B cell (primary cell): ENCODE results near the gene RC3H1. TPM values are rescaled to one million over a fixed set of nuclear protein-coding genes. Genes with fewer than 3 reads are reported as not detected.

Experiments used
- ATAC-seq: fragments of 200-7000 bp; cut with Tn5 transposase; one replicate; pipeline ENCODE4 v1.10.0; 2021; ENCODE audit warnings: low read depth, mild to moderate bottlenecking, moderate number of reproducible peaks, moderate library complexity
- CTCF ChIA-PET: fragments of 350-600 bp; sonication (Branson Sonifier 250); formaldehyde crosslinking; loops from one replicate; lab custom pipeline; 2021; ENCODE audit warnings: antibody characterized with exemption, inconsistent platforms; lab: Charles Lee
- POLR2A ChIA-PET: fragments of 350-600 bp; sonication (Branson Sonifier 250); formaldehyde crosslinking; loops from one replicate; lab custom pipeline; 2021; ENCODE audit warnings: antibody characterized with exemption; lab: Charles Lee
- DNase-seq: peaks from one replicate; pipeline ENCODE4 v3.0.0; 2013
- H2AFZ ChIP-seq: 2 replicates; pipeline ENCODE4 v1.6.1; 2012; ENCODE audit warnings: mild to moderate bottlenecking, low read depth, low read length; ENCODE audit not compliant: insufficient read depth, poor library complexity, severe bottlenecking
- H3K27ac ChIP-seq, 2 donors: 1 replicate in 1 of 2; 2 replicates in 1 of 2; pipeline ENCODE4 v1.5.1; 2012 to 2013; ENCODE audit warnings: low read length in 2 of 2, mild to moderate bottlenecking in 2 of 2, moderate library complexity in 1 of 2
- H3K27me3 ChIP-seq, 4 experiments: fragments of 200-600 bp in 1 of 4; sonication (generic) in 1 of 4; replicated peaks in 1 of 4; 1 replicate in 2 of 4; 2 replicates in 2 of 4; pipeline versions ENCODE4 v1.6.1 to v1.7.0; 2013 to 2016; ENCODE audit warnings: low read length in 3 of 4, mild to moderate bottlenecking in 2 of 4, mixed read lengths in 1 of 4, moderate library complexity in 1 of 4; ENCODE audit not compliant: insufficient read depth in 4 of 4, control insufficient read depth in 3 of 4; ENCODE audit errors: control extremely low read depth in 1 of 4
- H3K36me3 ChIP-seq, 2 experiments: replicated peaks in 1 of 2; 1 replicate in 1 of 2; 2 replicates in 1 of 2; pipeline versions ENCODE4 v1.6.1 to v1.7.1; 2013; ENCODE audit warnings: low read length in 1 of 2; ENCODE audit not compliant: insufficient read depth in 2 of 2, control insufficient read depth in 1 of 2; ENCODE audit errors: control extremely low read depth in 1 of 2, extremely low read depth in 1 of 2
- H3K4me1 ChIP-seq, 2 donors: fragments of 200-600 bp in 1 of 2; sonication (generic) in 1 of 2; 1 replicate in 1 of 2; 2 replicates in 1 of 2; pipeline versions ENCODE4 v1.5.1 to v1.6.1; 2013 to 2017; ENCODE audit warnings: low read length in 2 of 2; ENCODE audit not compliant: control insufficient read depth in 2 of 2, insufficient read depth in 2 of 2
- H3K4me2 ChIP-seq: replicated peaks from 2 replicates; pipeline ENCODE3; 2012; ENCODE audit warnings: mild to moderate bottlenecking, low read depth, low read length; ENCODE audit not compliant: poor library complexity, severe bottlenecking
- H3K4me3 ChIP-seq, 5 experiments: fragments of 200-600 bp in 1 of 5; sonication (generic) in 1 of 5; 1 replicate in 3 of 5; 2 replicates in 2 of 5; pipeline versions ENCODE4 v1.5.1 to v1.7.0; 2011 to 2016; ENCODE audit warnings: low read length in 4 of 5, mild to moderate bottlenecking in 4 of 5, low read depth in 2 of 5, control low read depth in 1 of 5, moderate library complexity in 1 of 5; ENCODE audit not compliant: insufficient read depth in 1 of 5; ENCODE audit errors: control extremely low read depth in 1 of 5, extremely low read depth in 1 of 5
- H3K79me2 ChIP-seq: fragments of 200-600 bp; sonication (generic); one replicate; pipeline ENCODE4 v1.6.0; 2016; ENCODE audit warnings: low read length; ENCODE audit not compliant: control insufficient read depth, insufficient read depth
- H3K9ac ChIP-seq: fragments of 200-600 bp; sonication (generic); 2 replicates; pipeline ENCODE4 v1.6.1; 2017; ENCODE audit warnings: mild to moderate bottlenecking, low read length, moderate library complexity
- H3K9me3 ChIP-seq, 3 donors: one replicate each; pipeline versions ENCODE4 v1.6.1 to v1.7.1; 2013; ENCODE audit warnings: low read length in 2 of 3; ENCODE audit not compliant: control insufficient read depth in 2 of 3, insufficient read depth in 1 of 3; ENCODE audit errors: control extremely low read depth in 1 of 3
- H4K20me1 ChIP-seq: 2 replicates; pipeline ENCODE4 v1.6.0; 2012; ENCODE audit warnings: mild to moderate bottlenecking, low read length; ENCODE audit not compliant: insufficient read depth, control insufficient read depth, poor library complexity, severe bottlenecking
- H3K27ac Mint-ChIP-seq: one replicate; pipeline ENCODE4 v1.8.0; 2021; ENCODE audit warnings: mixed read lengths
- H3K27me3 Mint-ChIP-seq: one replicate; pipeline ENCODE4 v1.8.0; 2021; ENCODE audit warnings: mixed read lengths
- H3K4me1 Mint-ChIP-seq: one replicate; pipeline ENCODE4 v1.8.0; 2021; ENCODE audit warnings: mixed read lengths
- H3K4me3 Mint-ChIP-seq: one replicate; pipeline ENCODE4 v1.8.0; 2021; ENCODE audit warnings: mixed read lengths
- H3K9me3 Mint-ChIP-seq: one replicate; pipeline ENCODE4 v1.8.0; 2022; ENCODE audit warnings: mixed read lengths; ENCODE audit not compliant: insufficient read depth
- CTCF ChIP-seq: fragments of 200-600 bp; IDR thresholded peaks from one replicate; pipeline ENCODE4 v1.8.0; 2022; ENCODE audit warnings: antibody characterized with exemption, mild to moderate bottlenecking
- EZH2 ChIP-seq: IDR thresholded peaks from 2 replicates; pipeline ENCODE4 v1.6.1; 2012; ENCODE audit warnings: borderline replicate concordance, low read depth, mild to moderate bottlenecking, moderate library complexity, low read length; ENCODE audit not compliant: insufficient read depth, poor library complexity, severe bottlenecking
- WGBS: methylation state at CpG from one replicate; pipeline ENCODE4 v1.1.5; 2013; ENCODE audit warnings: missing lambda C conversion rate; ENCODE audit not compliant: insufficient coverage; 5-methylcytosine and 5-hydroxymethylcytosine counted together
- intact Hi-C: fragments of 100-400 bp; cut with micrococcal nuclease; formaldehyde crosslinking; loops from one replicate; pipeline ENCODE4 v1.10.0; 2022
- polyA plus RNA-seq: library from polyadenylated mRNA; depleted of rRNA; stranded (reverse); fragments of >200 nt; gene quantifications from 2 replicates; pipeline ENCODE4 v1.2.3, GENCODE V29; 2012
- total RNA-seq, 2 donors: library from RNA; stranded (reverse); fragments of 120-200 nt in 1 of 2; gene quantifications; 1 replicate in 1 of 2; 2 replicates in 1 of 2; pipeline versions ENCODE4 v1.2.3 to v1.2.4, GENCODE V29; 2013 to 2022

RC3H1 gene
- total and polyA plus RNA-seq, 2 donors (not counting 1 experiment from before 2014, with no cell fraction given) = 6.8 to 84.5 TPM

- no peaks in the 10 kb centered on the region for H3K27me3 ChIP-seq
- no peaks in the 10 kb centered on the region for H3K4me1 ChIP-seq
- H3K36me3 ChIP-seq = no peaks in the 10 kb centered on the region
- intact Hi-C loops = no loop called here
- no peak for DNase-seq
- no peak overlapping the region for H3K27ac ChIP-seq
- H3K4me2 ChIP-seq = no peak overlapping the region
- no peaks in the 10 kb centered on the region for H3K9me3 Mint-ChIP-seq
- H3K9ac ChIP-seq = no peak overlapping the region
- H3K79me2 ChIP-seq = no peaks in the 10 kb centered on the region
- ChIA-PET POLR2A (no interaction called here), CTCF (no interaction called here)
- no peak overlapping the region for H3K27ac Mint-ChIP-seq
- no peak overlapping the region for H3K4me3 ChIP-seq
- H3K27me3 Mint-ChIP-seq = peaks cover 14% of the 10 kb centered on the region
- no peak for ATAC-seq
- H2AFZ ChIP-seq = no peak overlapping the region
- H4K20me1 ChIP-seq = no peaks in the 10 kb centered on the region
- no CpG with 5 or more reads among the region's 1 CpG for WGBS
- no peaks in the 10 kb centered on the region for H3K4me1 Mint-ChIP-seq
- H3K4me3 Mint-ChIP-seq = no peak overlapping the region
- no peaks in the 10 kb centered on the region for H3K9me3 ChIP-seq
- TF ChIP-seq EZH2 = no peak
- no peak for TF ChIP-seq CTCF
Observed at GRCh38 chr1:174068000-174068399, 45.8 kb upstream of the RC3H1 start.

- Mint-ChIP-seq H3K27me3 (peaks cover 11% of the 10 kb centered on the region), H3K27ac (no peak overlapping the region), H3K4me3 (no peak overlapping the region), H3K9me3 (no peaks in the 10 kb centered on the region), H3K4me1 (peaks cover 4% of the 10 kb centered on the region)
- H3K4me1 ChIP-seq = no peaks in the 10 kb centered on the region
- H2AFZ ChIP-seq = no peak overlapping the region
- TF ChIP-seq CTCF (no peak), EZH2 (no peak)
- no peak for ATAC-seq
- DNase-seq = no peak
- no peaks in the 10 kb centered on the region for H3K27me3 ChIP-seq
- H4K20me1 ChIP-seq = no peaks in the 10 kb centered on the region
- 92% methylated on average over 4 of the region's 4 CpGs for WGBS
- intact Hi-C loops = no loop called here
- no peaks in the 10 kb centered on the region for H3K79me2 ChIP-seq
- no peak overlapping the region for H3K4me2 ChIP-seq
- no peaks in the 10 kb centered on the region for H3K9me3 ChIP-seq
- no peak overlapping the region for H3K27ac ChIP-seq
- CTCF ChIA-PET = no interaction called here
- no peaks in the 10 kb centered on the region for H3K36me3 ChIP-seq
- H3K4me3 ChIP-seq = no peak overlapping the region
- POLR2A ChIA-PET = no interaction called here
- no peak overlapping the region for H3K9ac ChIP-seq
Observed at GRCh38 chr1:174060090-174060489, 37.9 kb upstream of the RC3H1 start.
